Measurements from ENCODE around the gene CTSC. TPM values are rescaled to one million over a fixed set of nuclear protein-coding genes. Genes with fewer than 3 reads are reported as not detected.
"Not testable (repeated sequence)": the region's sequence is repeated elsewhere in the genome, so short reads cannot be mapped to it uniquely, and the experiment has no call there.

The CTSC gene
- total RNA-seq, 2 experiments from 2014 or later, result 119 to 122 TPM

DNA sequence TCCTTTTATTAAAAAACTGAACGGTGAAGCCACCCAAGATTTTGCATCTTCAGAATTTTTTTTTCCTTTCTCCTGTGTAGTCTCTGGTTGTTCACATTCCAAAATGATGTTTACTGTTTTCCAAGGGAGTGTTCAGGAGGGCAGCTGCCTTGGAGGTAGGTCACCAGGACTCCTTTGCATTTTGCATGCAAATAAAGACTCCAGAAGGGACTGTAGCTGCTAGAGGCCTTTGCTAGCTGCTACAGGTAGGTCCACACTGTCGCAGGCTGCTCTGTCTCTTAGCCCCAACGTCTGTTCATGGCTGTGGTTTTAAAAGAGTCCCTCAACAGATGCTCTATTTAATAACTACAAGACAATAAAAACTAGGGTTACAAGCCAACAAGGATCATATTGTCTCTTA lies 11.4 kb downstream of the CTSC start:
- POLR2A ChIA-PET, result interaction anchor here (1.9 kb wide), 1 partner anchor 11 kb away, joined by 14 read pairs; the partner anchor contains the start of gene CTSC
- CTCF ChIA-PET, result interaction anchor here (1.3 kb wide), 1 partner anchor 210 kb away, joined by 4 read pairs; no protein-coding TSS in a partner anchor

DNA sequence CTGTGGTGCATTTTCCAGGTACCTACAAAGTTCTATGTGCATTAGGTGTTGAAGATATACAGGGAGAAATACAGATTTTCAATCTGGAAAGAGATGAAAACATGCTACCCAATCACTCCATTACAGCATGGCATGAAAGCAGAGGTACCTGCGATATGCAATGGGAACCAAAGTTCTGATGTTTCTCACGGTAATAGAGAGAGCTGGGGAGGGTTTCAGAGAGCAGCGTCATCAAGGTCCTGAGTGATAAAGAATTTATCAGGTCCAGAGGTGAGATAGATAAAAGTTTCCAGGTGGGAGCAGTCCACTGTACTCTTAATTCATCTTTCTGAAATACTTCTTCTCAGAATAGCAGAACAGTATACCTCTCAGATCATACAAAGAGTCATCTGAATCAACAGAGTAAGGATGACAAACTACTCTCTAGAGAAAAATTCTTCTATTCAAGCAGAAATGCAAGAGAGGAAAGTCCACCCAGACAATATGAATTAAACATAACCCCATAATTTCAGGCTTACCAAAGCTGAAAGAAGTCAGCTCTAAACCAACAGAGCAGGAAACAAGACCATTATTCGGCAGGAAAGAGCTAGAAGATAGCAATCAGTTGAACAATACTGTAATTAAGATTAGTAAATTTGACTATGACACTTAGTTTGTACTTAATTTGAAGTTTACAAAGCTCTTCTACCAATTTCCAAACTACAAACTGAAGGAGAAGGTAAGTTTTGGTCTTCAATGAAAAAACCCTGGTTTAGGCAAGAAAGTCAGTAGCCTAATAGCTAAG lies 12.8 kb downstream of the CTSC start:
- CTCF ChIA-PET, result interaction anchor here (1.3 kb wide), 1 partner anchor 212 kb away, joined by 4 read pairs; no protein-coding TSS in a partner anchor
- POLR2A ChIA-PET, result interaction anchor here (0.6 to 1.9 kb wide), 4 partner anchors 12 to 89 kb away, joined by 3 to 14 read pairs (median 7); partner anchors contain the start of gene CTSC

DNA sequence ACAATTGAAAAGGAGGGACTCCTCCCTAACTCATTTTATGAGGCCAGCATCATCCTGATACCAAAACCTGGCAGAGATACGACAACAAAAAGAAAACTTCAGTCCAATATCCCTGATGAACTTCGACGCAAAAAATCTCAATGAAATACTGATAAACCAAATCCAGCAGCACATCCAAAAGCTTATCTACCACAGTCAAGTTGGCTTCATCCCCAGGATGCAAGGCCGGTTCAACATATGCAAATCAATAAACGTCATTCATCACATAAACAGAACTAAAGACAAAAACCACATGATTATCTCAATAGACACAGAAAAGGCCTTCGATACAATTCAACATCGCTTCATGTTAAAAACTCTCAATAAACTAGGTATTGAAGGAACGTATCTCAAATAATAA lies 14.7 kb downstream of the CTSC start:
- CTCF ChIA-PET, POLR2A ChIA-PET: not testable (repeated sequence)

DNA sequence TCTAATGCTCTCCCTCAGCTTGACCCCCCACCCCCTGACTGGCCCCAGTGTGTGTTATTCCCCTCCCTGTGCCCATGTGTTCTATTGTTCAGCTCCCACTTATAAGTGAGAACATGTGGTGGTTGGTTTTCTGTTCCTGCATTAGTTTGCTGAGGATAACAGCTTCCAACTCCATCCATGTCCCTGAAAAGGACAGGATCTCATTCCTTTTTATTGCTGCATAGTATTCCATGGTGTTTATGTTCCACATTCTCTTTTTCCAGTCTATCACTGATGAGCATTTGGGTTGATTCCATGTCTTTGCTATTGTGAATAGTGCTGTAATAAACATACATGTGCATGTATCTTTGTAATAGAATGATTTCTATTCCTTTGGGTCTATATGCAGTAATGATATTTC lies 16.1 kb downstream of the CTSC start:
- POLR2A ChIA-PET, CTCF ChIA-PET: not testable (repeated sequence)

DNA sequence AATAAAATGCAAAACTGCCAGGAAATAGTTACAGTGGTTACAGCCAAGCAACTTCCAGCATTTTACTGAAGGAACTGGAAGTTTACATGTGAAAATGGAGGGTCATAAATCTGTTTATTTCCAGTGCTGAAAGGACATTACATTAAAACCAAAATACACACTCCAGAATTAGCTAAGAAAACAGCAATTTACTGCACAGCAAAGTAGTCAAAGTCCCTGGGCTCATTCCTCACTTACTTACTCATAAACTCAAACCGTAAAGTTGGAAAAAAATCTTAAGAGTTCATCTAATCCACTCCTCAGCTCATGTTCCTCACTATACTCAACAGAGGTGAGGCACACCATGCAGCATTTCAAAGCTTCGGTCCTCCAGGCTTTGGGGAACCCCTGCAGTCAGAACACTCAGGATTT lies 17.4 kb downstream of the CTSC start:
- CTCF ChIA-PET, result no interaction called here

DNA sequence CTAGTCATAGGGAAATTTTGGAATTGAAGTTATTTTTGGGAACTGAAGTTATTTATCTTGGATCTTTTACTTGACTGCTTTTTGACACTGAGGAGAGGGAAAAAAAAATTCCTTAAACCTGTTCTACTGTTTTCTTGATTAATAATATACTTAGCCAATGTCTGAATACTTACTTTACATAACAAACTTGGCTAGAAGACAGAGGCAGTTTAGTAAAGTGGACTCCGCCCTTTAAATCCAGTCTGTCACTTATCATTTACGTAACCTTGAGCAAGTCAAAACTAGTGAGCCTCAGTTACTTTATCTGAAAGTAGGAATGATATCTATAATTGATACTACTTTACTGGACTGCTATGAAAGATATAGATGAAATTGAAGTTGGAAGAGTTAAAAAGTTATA lies 19.5 kb downstream of the CTSC start:
- ChIA-PET POLR2A (interaction anchor here (0.6 kb wide), 1 partner anchor 146 kb away, joined by 4 read pairs; no protein-coding TSS in a partner anchor), CTCF (no interaction called here)

More for the DNA sequence above, 17.4 kb downstream of the CTSC start:
- POLR2A ChIA-PET, result no interaction called here

DNA sequence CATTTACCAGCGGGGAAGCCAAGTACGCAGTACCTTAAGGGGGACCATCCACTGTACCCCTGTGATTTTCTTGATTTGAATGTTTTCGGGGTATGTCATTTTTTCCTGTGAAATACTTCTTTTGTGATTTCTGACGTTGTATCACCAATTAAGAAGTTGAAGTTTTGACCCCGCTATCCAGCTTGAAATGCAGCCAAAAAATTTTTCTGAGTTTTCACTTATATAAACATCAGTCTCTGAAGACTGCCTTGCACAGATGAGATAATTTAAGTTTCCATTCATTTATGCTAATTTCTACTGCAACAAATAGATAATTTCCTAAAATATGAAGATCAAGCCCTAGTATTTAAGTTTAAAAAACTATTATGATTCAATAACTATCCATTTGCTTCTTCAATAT lies 20.0 kb downstream of the CTSC start:
- CTCF ChIA-PET, result no interaction called here
- POLR2A ChIA-PET, result no interaction called here

DNA sequence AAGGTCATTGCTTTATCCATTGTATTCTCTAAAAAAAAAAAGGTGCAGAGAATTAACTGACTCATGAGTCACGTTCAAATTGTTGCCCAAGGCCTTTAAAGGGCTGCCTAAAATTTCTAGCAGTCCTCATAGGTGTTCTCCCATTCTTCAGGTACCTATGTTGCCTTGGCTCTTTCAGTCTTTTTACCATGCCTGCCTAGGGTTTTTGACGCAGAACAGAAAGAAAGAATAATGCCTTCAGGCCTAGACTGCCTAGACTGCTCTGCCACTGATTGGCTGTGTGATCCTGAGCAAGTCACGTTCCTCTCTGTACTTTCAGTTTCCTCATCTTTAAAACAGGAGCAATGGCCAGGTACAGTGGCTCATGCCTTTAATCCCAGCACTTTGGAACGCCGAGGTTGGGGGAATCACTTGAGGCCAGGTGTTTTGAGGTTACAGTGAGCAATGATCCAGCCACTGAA lies 21.5 kb downstream of the CTSC start:
- CTCF ChIA-PET, result no interaction called here
- POLR2A ChIA-PET, result no interaction called here

DNA sequence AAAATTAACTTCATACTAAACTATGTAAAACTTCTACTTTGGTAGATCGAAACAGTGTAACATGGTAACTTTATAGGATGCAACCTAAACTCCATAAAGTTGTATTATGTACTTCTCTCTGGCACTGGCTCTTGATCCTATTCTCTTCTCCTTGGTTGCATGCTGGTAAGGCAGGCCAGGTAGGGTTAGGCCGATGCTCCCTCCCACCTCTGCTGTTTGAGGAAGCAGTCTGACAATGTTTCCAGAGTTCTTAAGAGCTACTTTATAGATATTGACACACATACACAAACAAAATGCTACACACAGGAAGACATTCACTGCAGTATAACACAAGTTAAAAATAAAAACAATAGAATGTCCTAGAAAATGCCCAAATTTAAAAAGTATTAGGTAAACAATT lies 22.5 kb downstream of the CTSC start:
- POLR2A ChIA-PET, result no interaction called here
- CTCF ChIA-PET, result no interaction called here

DNA sequence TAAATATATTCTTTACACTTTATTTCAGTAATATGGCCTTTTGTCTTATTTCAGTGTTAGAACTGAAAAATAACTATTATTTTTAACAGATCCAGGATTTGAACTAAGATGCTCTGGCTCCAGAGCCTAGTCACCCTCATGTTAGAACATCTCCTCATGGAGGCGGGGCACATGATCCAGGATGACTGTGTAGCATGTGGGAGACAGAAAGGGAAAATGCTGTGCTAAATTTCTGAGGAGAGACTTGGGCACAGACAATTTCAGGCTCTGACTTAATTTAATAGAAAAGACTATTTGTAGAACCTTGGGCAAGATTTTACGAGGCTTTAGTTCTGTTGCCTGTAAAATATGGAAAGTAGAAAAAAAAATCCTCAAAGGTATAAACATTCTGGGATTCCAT lies 24.1 kb downstream of the CTSC start:
- ChIA-PET CTCF (no interaction called here), POLR2A (no interaction called here)

DNA sequence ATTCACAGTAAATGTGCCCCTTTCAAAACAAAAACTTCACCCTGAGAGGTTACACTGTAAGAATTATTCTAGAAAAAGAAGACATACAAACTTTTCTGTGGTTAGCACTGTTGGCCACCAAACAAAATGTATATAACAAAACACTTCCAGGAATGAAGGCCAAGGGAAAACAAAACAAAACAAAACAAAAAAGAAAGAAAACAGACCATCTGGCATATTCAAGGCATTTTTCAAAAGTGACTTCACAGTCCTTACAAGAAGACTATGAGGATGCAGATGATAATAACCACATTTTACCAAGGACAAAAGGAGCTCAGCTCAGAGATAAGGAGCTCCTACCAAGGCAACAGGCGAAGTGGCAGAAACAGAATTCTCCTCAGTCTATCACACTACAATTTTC lies 24.9 kb downstream of the CTSC start:
- ChIA-PET CTCF (no interaction called here), POLR2A (no interaction called here)

DNA sequence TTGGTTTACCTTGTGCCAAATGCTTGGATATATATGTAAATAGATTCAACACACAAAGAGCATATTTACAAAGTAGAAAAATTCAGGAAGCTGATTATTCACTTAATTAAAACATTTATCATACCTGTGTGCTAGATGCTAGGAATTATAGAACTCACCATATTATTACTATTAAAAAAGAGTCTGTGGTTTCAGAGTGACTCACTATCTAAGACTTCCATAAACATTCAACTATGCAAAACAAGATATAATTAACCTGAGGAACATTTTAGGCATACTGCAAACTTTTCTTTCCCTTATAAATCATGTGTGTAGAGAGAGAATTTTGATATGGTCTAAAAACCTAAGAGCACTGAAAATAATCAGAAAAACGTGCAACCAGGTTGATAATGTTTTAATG lies 27.3 kb downstream of the CTSC start:
- POLR2A ChIA-PET, result no interaction called here
- CTCF ChIA-PET, result no interaction called here

DNA sequence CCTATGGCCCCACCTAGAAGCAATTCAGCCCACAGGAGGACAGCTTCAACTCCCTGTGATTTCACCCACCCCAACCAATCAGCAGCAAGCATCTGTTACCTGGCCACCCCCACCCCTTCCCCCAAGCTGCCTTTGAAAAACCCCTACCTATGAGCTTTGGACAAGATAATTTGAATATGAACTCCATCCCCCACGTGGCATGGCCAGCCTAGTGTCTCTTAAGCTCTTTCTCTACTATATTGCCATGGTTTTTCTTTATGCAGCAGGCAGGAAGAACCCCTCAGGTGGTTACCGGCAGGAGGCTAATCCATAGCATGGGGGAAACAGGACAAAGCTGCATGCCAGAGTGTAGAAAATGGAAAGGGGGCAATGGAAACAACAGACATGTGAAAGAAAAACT lies 29.0 kb downstream of the CTSC start:
- CTCF ChIA-PET, result no interaction called here
- POLR2A ChIA-PET, result no interaction called here

DNA sequence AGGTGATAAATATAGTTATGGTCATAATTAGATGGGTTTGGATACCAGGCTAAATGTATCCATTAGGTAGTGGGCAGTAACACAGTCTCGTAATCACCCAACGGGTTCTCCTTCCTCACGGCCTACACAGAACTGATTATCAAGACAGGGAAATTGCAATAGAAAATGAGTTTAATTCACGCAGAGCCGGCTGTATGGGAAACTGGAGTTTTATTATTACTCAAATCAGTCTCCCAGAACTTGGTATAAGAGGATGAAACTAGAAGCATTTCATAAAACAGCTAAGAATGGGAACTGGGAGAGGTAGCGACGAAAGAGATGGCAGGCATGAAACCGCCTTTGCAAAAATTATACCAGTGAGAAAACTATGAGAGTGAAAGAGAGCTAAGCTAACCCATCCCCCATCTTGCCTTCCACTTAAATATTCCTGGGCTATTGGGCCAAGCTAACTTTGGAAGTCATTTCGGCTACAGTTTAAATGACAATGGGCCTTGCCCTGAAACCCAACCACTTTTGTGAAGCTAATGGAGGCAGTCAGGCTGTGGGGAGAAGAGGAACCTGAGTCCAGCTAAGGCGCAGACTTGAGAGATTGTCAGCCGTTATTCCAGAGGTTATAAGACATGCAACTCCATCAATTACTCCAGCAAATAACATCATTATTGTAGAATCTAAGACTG lies 29.6 kb downstream of the CTSC start:
- ChIA-PET POLR2A (no interaction called here), CTCF (no interaction called here)

DNA sequence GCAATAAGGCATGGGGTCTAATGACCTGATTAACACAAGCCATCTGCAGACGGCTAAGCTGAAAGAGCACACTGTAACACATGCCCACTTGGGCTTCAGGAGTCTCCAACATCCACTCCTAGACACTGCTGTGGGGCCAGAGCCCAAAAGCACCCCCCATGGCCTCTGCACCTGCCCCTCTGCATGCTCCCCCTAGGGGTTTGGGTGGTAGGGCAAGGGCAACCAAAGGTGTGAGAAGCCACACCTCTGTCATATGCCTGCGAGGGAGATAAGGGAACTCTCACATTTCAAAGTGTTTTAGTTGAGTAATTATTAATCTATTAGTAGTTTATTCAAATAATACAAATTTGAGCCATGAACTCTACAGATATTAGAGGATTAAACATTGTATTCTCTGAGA lies 30.8 kb downstream of the CTSC start:
- ChIA-PET POLR2A (no interaction called here), CTCF (no interaction called here)

DNA sequence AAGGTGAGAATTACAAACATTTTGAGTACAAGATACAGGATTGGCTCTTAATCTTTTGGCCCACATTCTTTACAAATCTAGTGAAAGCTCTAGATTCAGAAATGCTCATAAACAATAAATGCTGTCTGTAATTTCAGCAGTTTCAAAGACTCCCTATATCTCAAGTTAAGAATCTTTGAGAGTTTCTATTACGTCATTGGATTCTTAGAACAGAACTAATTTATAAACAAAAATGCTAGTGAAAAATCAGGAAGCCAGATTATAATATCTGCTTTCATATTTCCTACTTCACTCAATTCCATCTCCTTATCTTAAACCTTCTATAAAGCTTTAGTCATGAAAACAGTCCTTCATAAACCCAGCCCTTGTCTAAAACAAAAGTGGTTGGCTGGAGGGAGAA lies 32.1 kb downstream of the CTSC start:
- CTCF ChIA-PET, result no interaction called here
- POLR2A ChIA-PET, result no interaction called here

DNA sequence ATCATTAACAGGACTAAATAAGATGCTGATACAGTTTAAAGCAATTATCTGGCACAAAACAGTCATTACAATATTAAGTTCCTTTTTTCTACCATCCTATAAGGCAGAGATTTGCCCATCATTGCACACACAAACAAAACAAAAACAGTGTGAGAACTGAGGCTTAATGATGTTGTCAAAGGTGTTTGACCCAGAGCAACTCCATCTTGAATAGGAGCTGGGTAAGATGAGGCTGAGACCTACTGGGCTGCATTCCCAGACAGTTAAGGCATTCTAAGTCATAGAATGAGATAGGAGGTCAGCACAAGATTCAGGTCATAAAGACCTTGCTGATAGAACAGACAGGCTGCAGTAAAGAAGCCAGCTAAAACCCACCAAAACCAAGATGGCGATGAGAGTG lies 33.2 kb downstream of the CTSC start:
- POLR2A ChIA-PET, result no interaction called here
- CTCF ChIA-PET, result no interaction called here

DNA sequence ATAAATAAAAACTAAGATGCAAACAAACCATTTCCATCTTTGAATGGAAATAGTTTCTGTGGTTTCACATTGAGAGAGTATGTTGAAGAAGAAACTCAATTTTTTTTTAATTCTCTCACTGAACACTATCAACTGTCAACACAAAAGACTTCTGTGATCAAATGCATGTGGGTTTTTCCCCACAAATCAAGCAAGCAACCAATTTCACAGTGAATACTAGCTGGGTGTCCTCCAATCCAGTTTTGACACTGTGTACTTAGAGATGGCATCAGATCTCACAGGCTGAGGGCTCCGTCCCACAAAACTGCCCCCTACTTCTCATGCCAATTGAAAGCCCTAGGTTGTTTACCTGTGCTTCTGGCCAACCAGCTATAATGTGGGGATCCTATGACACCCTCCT lies 34.5 kb downstream of the CTSC start:
- CTCF ChIA-PET, result no interaction called here
- POLR2A ChIA-PET, result no interaction called here

DNA sequence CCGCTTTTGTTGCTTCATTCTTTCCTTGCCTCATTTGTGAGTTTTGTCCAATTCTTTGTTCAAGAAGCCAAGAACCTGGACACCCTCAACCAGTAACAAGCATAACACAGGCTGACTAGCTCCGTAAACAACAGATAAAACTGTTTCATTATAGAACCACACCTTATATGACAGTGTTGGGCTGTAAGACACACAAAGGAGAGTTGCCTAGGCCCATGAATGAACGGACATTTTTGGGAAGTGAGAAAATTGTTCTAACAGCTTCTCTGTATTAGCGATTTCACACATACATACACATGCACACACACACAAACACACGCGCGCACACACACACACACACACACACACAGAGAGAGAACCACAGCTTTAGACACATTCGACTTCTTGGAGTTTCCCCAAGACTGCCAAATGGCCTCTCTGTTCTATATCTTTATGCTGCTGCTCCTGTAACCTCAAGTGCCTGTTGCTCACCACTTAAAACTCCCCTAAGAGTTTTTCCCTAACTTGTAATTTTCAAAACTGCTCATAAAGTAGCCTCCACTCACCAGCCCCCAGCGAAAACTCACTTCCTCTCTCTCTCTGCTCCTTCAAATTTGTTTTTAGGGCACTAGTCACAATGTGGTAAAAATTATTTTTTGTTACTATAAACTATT lies 35.9 kb downstream of the CTSC start:
- ChIA-PET CTCF (interaction anchor here (0.9 kb wide), 1 partner anchor 27 kb away, joined by 3 read pairs; no protein-coding TSS in a partner anchor), POLR2A (interaction anchor here (1.1 kb wide), 1 partner anchor 35 kb away, joined by 6 read pairs; no protein-coding TSS in a partner anchor)

DNA sequence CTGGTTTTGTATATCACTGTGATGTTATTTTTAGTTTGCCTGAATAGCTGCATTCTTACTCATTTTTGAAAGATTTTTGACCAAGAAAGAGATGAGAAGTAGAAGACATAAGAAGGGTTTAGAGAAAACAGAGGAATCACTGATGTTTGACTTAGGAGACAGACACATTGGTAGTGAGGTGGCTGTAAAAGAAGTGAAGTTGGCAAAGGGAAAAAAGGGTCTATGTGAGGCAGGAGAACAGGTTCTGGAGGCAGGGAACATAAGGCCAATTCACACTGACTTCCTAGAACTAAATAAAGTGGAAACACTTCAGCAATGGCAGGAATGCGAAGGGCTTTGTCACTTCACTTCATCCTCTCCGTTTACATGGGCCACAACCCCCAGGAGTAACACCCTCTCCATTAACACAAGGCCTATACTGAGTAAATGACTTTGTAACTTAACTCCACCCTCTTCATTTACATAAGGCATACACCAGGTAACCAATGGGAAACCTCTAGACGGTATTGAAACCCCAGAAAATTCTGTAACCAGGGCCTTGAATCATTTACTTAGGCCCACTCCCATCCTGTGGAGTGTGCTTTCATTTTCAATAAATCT lies 36.5 kb downstream of the CTSC start:
- CTCF ChIA-PET, result interaction anchor here (0.9 kb wide), 2 partner anchors 28 to 197 kb away, joined by 3 read pairs; no protein-coding TSS in a partner anchor
- POLR2A ChIA-PET, result interaction anchor here (1.1 kb wide), 1 partner anchor 36 kb away, joined by 6 read pairs; no protein-coding TSS in a partner anchor

All from activated CD8-positive, alpha-beta memory T cell treated with anti-CD3 and anti-CD28 coated beads for 36 hours (primary cell).